Testis (tissue), 3 donors: ENCODE data around the gene MFSD6. TPM values are rescaled to one million over a fixed set of nuclear protein-coding genes. Genes with fewer than 3 reads are reported as not detected.

Experiments
- DNase-seq: peaks from one replicate; pipeline ENCODE4 v3.0.0-alpha.2; 2019
- H3K27ac ChIP-seq, 2 donors: fragments of 200-600 bp; sonication (generic); one replicate each; pipeline ENCODE4 v1.5.1; 2019
- H3K27me3 ChIP-seq: fragments of 200-600 bp; sonication (generic); one replicate; pipeline ENCODE4 v1.5.1; 2019
- H3K36me3 ChIP-seq: fragments of 200-600 bp; sonication (generic); one replicate; pipeline ENCODE4 v1.5.1; 2017; ENCODE audit warnings: low read depth; ENCODE audit errors: missing control alignments
- H3K4me1 ChIP-seq: fragments of 200-600 bp; sonication (generic); one replicate; pipeline ENCODE4 v1.5.1; 2019
- H3K4me3 ChIP-seq, 2 donors: fragments of 200-600 bp; sonication (generic); one replicate each; pipeline ENCODE4 v1.5.1; 2017 to 2019
- H3K9me3 ChIP-seq: fragments of 200-600 bp; sonication (generic); one replicate; pipeline ENCODE4 v1.5.1; 2017
- POLR2A ChIP-seq: fragments of 450-650 bp; IDR thresholded peaks from one replicate; pipeline ENCODE4 v1.6.1; 2017; ENCODE audit warnings: antibody characterized with exemption, mild to moderate bottlenecking, moderate library complexity
- WGBS, 2 donors: methylation state at CpG; one replicate each; pipeline ENCODE4 v1.1.5; 2018; 5-methylcytosine and 5-hydroxymethylcytosine counted together
- intact Hi-C: fragments of 100-400 bp; cut with DNase I; formaldehyde crosslinking; loops from one replicate; pipeline ENCODE4 v1.15.1; 2023; ENCODE audit warnings: low total_unique reads
- polyA plus RNA-seq: library from polyadenylated mRNA; stranded (reverse); fragments of 350-450 nt; fragmentation: Illumina TruSeq; extraction: RNeasy Lipid Tissue Mini Kit (QIAGEN cat#74804); gene quantifications from one replicate; pipeline ENCODE4 v1.2.3, GENCODE V29; 2014; ENCODE audit warnings: low read depth, low replicate concordance; ENCODE audit not compliant: insufficient read depth
- total RNA-seq, 2 donors: library from RNA; depleted of rRNA; stranded (reverse); fragments of >200 nt; gene quantifications; one replicate each; pipeline ENCODE4 v1.2.3, GENCODE V29; 2016
- TF ChIP-seq, protein P1 (sequence below), 3 experiments: fragments of 450-650 bp in 2 of 3; fragments of 200-600 bp in 1 of 3; sonication (generic) in 1 of 3; IDR thresholded peaks; one replicate each; pipeline ENCODE4 v1.5.1; 2016 to 2019; ENCODE audit warnings: antibody characterized with exemption in 3 of 3, mild to moderate bottlenecking in 2 of 3, moderate library complexity in 1 of 3

Gene MFSD6
- total and polyA plus RNA-seq, 3 donors from 2014 or later = 15.0 to 47.3 (median 29.9) TPM

- Histone ChIP-seq H3K27ac (no peak overlapping the region), H3K36me3 (no peaks in the 10 kb centered on the region), H3K4me3 (no peak overlapping the region), H3K4me1 (no peaks in the 10 kb centered on the region), H3K27me3 (no peaks in the 10 kb centered on the region), H3K9me3 (no peaks in the 10 kb centered on the region)
- intact Hi-C loops = no loop called here
- WGBS, 2 donors = 74 to 84% methylated on average over 5 of the region's 5 CpGs
- no peak for DNase-seq
- TF ChIP-seq, protein P1, sequence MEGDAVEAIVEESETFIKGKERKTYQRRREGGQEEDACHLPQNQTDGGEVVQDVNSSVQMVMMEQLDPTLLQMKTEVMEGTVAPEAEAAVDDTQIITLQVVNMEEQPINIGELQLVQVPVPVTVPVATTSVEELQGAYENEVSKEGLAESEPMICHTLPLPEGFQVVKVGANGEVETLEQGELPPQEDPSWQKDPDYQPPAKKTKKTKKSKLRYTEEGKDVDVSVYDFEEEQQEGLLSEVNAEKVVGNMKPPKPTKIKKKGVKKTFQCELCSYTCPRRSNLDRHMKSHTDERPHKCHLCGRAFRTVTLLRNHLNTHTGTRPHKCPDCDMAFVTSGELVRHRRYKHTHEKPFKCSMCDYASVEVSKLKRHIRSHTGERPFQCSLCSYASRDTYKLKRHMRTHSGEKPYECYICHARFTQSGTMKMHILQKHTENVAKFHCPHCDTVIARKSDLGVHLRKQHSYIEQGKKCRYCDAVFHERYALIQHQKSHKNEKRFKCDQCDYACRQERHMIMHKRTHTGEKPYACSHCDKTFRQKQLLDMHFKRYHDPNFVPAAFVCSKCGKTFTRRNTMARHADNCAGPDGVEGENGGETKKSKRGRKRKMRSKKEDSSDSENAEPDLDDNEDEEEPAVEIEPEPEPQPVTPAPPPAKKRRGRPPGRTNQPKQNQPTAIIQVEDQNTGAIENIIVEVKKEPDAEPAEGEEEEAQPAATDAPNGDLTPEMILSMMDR (IDR thresholded peaks at IDR 0.05) = no peak
- no peak for TF ChIP-seq POLR2A
Observed at GRCh38 chr2:190460487-190460886, 52.3 kb downstream of the MFSD6 start.

DNA sequence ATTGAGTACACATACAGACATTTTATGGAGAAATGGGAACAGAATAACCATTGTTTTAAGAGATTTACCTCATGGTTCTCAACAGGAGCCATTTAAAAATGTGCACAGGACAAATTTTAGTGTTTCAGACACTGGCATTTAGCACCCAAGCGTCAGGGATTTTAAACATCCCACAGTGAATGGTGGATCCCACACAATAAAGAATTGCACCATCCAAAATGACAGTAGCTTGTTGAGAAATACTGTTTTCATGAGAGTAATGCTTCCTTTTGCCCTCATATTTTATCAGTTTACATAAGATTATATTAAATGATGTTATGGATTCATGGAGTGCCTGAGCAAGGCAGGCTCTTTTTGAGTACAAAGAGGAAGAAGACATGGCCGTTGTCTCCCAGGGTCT is 54.0 kb downstream of the MFSD6 start:
- DNase-seq = no peak
- intact Hi-C loops = no loop called here
- no peaks in the 10 kb centered on the region for H3K36me3 ChIP-seq
- H3K27me3 ChIP-seq = no peaks in the 10 kb centered on the region
- H3K4me1 ChIP-seq = peaks cover 6% of the 10 kb centered on the region
- WGBS, 2 donors = 85 to 98% methylated on average over 2 of the region's 2 CpGs
- H3K27ac ChIP-seq = no peak overlapping the region
- H3K9me3 ChIP-seq = no peaks in the 10 kb centered on the region
- TF ChIP-seq, protein P1 (IDR thresholded peaks at IDR 0.05) = no peak
- TF ChIP-seq POLR2A = no peak
- H3K4me3 ChIP-seq = no peak overlapping the region

DNA sequence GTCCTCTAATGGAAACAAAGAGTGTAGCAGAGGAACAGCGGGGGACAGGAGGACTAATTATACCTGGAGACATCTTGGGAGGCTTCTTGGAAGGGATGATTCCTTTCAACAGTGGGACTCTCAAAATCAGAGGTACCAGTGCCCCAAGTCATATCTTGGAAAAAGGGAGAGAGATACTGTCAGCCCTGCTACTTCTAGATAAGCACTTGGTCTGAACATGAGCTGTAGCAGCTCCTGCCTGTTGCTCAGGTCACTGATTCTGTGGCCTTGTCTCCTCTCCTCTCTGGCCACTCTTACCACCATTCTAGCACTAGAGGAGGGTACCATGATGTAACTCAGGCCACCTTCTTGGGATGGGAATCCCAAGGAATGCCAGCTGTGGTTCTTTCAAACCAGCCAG is 54.5 kb downstream of the MFSD6 start:
- H3K36me3 ChIP-seq = no peaks in the 10 kb centered on the region
- TF ChIP-seq, protein P1 (IDR thresholded peaks at IDR 0.05) = no peak
- TF ChIP-seq POLR2A = no peak
- H3K9me3 ChIP-seq = no peaks in the 10 kb centered on the region
- no peak overlapping the region for H3K27ac ChIP-seq
- DNase-seq = no peak
- H3K4me3 ChIP-seq = no peak overlapping the region
- intact Hi-C loops = no loop called here
- peaks cover 9% of the 10 kb centered on the region for H3K4me1 ChIP-seq
- H3K27me3 ChIP-seq = no peaks in the 10 kb centered on the region
- 100% methylated on average over 1 of the region's 1 CpG for WGBS, 2 donors

DNA sequence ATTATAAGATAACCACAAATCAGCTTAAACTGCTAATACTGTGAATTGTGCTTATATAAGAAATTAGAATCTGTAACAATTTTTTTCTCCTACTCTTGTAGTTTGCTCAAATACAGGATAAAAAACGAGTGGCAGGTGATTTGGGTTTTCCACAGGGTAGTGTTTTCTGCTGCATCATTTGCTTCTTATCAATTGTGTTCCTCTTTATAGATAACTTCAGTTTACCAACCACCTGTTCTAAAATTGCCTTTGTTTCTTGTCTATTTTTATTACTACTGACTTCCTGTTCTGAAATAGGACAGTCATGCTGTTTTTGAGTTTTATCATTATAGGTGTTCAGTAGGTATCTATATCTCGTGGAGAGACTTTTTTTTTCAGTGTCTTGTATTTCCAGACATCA is 56.9 kb downstream of the MFSD6 start:
- TF ChIP-seq, protein P1 (IDR thresholded peaks at IDR 0.05) = no peak
- TF ChIP-seq POLR2A = no peak

DNA sequence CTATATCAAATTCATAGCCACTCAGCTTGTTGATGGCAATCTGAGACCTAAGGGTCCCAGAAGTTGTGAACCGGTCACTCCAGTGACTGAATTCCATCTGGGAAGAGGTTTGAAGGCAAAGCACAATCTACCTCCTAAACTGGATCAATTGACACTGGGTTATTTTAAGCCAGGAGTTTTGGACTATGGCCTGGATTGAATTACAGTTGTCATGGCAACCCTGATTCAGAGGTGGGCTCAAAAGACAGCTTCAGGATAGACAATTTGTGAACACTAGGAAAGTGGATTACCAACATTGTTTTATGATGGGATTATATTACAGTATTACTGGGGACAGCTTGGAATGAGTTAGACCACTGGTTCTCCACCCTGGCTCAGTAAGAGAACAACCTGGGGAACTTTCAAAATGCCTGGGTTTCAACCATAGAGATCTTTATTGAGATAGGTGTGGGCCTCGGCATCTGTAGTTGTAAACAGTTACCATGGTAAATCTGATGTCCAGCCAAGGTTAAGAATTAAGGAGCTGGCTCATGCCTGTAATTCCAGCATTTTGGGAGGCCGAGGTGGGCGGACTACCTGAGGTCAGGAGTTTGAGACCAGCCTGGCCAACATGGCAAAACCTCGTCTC is 58.8 kb downstream of the MFSD6 start:
- WGBS, 2 donors = 52 to 62% methylated on average over 5 of the region's 5 CpGs
- H3K9me3 ChIP-seq = no peaks in the 10 kb centered on the region
- no peaks in the 10 kb centered on the region for H3K27me3 ChIP-seq
- TF ChIP-seq, protein P1 (IDR thresholded peaks at IDR 0.05) = no peak
- TF ChIP-seq POLR2A = no peak
- intact Hi-C loops = no loop called here
- no peak overlapping the region for H3K4me3 ChIP-seq
- no peak for DNase-seq
- H3K27ac ChIP-seq = peak overlapping the region; percentile 83 to 89
- H3K36me3 ChIP-seq = no peaks in the 10 kb centered on the region
- H3K4me1 ChIP-seq = peaks cover 34% of the 10 kb centered on the region

More for the DNA sequence above, 56.9 kb downstream of the MFSD6 start:
- H3K27me3 ChIP-seq = no peaks in the 10 kb centered on the region
- WGBS, 2 donors = 63 to 74% methylated on average over 2 of the region's 2 CpGs
- intact Hi-C loops = no loop called here
- H3K4me3 ChIP-seq = no peak overlapping the region
- no peak overlapping the region for H3K27ac ChIP-seq
- no peak for DNase-seq
- peaks cover 33% of the 10 kb centered on the region for H3K4me1 ChIP-seq
- H3K36me3 ChIP-seq = no peaks in the 10 kb centered on the region
- no peaks in the 10 kb centered on the region for H3K9me3 ChIP-seq
